HG03432 (cell line): Measurements from ENCODE around the gene CASZ1.

Experiments
- ATAC-seq: cut with Tn5 transposase; IDR thresholded peaks from one replicate; pipeline ENCODE4 v1.9.1; 2021; ENCODE audit warnings: mild to moderate bottlenecking, moderate library complexity; ENCODE audit not compliant: unreplicated experiment

CASZ1 gene

DNA sequence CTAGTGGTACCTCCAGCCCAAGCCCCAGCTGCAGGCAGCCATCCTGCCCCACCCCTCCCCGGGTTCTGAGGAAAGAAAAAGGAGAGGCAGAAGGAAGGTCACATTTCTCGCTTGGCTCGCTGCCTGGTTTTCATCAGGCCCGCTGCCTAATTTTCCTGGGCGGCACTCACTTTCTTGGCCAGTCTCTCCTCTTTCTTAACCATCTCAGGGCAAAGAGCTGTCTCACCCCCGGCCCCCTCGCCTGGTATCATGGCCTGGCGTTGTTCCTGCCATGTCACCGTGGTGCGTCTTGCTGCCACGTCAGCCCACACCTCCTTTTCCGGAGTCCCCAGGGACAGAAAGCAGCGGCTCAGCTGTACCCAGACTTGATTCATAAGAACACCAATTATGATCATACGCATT, 26.6 kb upstream of the CASZ1 start:
- no peak for ATAC-seq

DNA sequence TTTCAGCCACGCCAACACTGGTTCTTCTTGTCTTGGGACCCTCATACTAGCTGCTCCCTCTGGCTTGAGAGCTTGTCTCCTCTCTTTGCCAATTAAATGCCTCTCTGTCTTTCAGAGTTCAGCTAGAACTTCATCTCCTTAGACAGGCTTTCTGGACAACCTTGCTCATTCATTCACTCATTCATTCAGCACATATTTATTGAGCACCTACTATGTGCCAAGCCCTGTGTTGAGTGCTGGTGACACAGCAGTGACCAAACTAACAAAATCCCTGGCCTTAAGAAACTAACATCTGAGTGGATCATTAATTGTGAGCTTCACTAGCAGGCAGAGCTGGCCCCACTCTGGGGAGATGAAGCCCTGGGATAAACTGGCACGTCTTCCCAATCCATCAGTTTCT, 24.9 kb upstream of the CASZ1 start:
- ATAC-seq = no peak

- no peak for ATAC-seq
These were observed 24.0 kb upstream of the CASZ1 start for GRCh38 chr1:10820422-10820821.

DNA sequence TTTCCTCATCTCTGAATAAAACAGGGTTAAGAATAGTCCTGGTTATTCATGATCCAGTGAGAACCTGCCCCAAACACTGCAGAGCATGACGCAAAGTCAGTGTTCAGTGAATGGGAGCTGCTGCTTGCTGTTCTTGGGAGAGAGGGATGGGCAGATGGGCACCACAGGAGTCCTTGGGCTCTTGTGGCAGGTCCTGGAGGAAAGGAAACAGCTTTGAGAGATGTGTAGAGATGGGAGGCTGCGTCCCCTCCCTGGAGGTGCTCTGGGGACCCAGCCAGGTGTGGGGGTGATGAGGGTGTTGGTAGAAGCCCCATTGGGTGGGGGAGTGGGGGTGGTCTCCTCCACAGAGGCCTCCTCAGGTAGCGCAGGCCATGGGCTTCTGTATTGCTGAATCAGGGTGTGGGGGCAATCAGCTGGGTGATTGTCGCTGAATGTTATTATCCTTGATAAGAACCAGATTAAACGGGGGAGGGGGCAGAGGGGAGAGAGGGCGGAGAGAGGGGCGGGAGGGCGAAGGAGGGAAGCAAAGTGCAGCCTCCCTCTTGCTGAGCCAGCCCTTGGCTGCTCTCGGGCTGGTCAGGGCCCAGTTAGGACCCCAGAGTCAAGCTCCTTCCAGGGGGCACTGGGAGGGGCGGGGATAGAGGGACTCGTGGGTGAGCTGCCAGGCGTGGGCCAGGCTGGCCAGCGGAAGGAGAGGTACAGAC, 22.9 kb upstream of the CASZ1 start:
- ATAC-seq = no peak

DNA sequence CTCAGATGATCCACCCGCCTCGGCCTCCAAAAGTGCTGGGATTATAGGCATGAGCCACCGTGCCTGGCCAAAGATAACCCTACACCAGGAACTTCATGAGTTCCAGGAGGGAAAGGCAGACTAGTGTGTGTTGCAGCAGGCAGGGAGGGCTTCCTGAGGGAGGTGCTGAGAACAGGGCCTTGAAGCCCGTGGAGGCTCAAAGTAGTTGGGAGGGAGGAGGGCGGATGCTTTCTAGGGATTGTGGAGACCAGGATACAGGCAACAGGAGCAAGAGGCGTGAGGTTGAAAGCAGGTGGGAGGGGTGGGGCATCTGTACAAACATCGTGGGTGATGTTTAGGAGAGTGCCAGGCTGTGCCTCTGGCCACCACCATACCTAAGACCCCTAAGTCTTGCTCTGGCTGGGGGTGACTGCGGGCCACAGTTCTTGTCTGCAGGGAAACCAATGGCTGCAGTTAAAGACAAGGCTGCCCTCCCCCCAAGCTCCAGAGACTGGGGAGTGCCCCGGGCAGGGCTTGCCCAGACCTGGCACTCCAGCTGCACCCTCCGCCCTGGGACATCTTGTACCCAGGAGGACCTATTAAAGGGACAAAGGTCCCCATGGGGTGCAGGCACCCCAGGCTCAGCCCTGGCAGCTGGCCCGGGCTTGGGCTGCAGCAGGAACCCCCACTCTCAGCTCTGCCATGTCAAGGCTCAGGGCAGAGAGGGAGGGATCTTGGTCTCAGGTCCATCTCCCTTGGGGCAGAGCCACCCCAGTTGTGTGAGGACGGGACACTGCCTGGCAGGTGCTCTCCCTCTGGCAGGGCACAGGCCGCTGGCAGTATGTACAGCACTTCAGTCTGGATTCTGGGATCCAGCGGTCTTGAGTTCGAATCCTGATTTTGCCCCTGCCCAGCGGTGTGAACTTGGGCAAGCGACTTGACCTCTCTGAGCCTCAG, 22.1 kb upstream of the CASZ1 start:
- no peak for ATAC-seq

GRCh38 chr1:10816743-10817369, 20.4 kb upstream of the CASZ1 start:
- no peak for ATAC-seq

DNA sequence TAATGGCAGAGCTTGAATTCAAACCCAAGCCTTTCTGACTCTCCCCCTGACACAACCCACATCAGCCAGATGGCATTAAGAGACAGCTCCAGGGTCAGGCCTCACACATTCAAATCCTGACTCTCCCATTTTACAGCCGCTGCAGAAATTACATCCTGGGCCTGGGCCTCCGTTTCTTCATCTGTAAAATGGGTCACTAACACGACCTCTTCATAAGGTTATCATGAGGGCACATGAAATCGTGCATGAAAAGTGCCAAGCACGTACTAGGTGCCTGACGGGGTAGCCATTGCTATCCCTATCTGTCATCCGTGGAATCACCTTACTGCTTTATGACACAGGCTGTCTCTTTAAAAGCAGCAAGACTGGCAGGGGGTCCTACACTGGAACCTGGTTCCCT, 19.8 kb upstream of the CASZ1 start:
- no peak for ATAC-seq

DNA sequence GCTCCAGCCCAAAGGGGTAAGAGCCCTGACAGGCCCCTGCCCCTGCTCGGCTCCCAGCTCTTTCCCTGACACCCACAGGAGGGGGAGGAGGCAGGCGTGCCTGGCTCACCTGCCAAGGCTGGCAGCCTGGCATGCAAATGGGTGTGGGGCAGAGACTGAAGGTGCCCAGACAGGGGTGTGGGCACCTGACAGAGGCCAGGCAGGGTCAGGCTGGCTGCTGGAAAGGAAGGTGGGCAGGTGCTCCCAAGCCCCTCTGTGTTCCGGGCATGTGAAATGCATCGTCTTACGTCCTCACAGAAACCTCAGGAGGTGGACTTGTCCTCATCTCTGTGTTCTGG, 19.4 kb upstream of the CASZ1 start:
- ATAC-seq = no peak

- ATAC-seq = no peak
These were observed 18.8 kb upstream of the CASZ1 start for GRCh38 chr1:10814976-10815857.

DNA sequence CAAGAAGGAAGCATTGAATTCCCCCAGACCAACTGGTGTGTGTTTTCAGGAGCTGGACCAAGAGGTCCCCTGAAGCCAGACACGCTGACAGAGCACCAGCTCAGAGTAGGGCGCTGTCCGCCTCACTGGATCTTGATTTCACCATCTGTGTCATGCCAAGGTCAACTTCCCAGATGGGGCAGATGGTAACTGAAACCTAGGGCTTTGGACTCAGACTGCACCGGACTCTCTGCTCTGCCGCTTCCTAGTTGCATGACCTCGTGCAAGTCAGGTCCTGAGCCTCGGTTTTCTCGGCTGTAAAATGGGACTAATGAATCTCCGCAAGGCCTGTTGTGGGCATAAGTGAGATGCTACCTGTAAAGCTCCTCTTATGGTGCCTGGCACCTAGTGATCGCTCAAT, 17.9 kb upstream of the CASZ1 start:
- ATAC-seq = no peak

DNA sequence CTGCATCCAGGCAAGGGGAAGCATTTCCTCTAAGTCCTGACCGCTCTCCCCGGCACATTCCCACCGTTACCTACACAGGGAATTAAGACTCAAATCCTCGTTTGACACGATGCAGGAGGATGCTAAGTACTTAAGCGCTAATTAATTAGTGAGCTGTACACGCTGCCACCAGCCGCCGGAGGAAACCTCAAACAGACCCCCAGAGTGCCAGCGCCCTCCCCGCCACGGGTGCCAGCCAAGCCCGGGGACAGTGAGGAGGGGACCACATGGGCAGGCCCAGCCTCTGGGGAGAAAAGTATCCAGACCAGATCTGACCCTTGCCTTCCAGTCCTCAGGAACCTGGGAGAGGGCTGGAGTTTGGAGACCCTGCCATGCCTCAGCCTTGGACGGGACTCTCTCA, 17.4 kb upstream of the CASZ1 start:
- ATAC-seq = no peak

DNA sequence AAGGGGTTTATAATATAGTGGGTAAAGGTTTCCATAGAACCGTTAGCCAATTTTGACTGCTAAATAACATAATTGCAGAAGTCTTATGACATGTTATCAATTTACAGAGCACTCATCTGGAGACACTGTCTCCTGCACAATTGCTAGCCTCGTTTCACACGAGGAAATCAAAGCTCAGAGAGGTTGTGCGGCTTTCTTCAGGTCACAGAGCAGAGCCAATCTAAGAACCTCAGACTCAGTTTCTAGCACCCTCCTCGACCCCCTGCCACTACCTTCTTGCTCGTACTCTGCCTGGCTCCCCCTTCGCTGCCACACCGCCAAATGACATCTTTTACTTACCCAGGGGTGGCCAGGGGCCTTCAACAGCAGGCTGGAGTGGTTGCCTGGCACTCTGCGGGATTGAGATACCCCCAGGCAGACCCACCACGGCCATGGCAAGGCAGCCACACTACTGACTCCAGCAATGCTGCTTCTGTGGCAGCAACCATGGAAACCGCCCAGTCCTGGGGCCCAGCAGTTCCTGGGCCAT, 16.0 kb upstream of the CASZ1 start:
- no peak for ATAC-seq

- no peak for ATAC-seq
These were observed 12.0 kb upstream of the CASZ1 start for GRCh38 chr1:10808441-10808840.

DNA sequence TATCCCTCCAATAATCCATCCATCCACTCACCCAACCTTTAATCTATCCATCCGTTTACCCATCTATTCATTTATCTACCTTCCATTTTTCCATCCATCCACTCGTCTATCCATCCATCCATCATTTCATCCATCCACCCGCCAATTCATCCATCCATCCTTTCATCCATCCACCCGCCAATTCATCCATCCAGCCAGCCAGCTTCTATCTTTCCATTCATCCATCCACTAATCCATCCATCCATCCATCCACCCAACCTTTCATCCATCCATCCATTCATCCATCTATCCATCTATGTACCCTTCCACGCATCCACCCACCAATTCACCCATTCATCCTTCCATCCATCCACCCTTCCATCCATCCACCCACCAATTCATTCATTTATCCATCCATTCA, 10.5 kb upstream of the CASZ1 start:
- ATAC-seq = no peak

GRCh38 chr1:10803971-10804820, 7.8 kb upstream of the CASZ1 start:
- no peak for ATAC-seq

DNA sequence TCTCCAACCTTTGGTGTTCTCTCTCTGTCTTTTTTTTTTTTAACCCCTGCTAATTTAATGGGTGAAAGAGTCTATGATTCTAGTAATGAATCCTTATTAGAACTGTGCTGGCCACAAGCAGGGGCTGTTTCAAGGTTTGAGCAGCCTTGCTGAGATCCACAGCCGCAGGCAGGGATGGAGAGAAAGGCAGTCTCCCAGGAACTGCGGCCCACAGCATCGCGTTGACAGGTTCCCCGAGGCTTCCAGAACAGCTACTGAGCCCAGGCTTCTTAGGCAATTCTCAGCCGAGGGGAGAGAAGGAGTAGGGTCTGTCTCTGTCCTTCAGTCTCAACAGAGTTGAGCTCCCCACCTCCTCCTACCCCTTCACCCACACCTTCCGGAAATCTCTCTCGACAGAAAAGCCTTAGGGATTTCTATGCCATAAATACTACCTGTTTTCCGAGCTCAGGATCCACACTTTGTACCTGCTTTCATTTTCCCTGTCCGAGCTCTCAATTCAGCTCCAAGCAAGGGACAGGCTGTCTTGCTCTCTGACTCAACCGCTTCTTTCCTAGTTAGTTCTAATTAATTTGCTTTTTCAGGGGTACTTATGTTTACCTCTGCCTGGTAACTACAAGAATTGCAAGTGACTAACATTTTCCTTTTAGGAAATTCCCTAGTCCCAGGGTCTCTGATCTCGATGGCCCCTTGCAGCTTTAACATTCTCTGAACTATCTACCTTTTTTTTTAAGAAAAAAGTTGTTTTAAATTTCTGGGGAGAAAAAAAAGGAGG, 6.7 kb upstream of the CASZ1 start:
- ATAC-seq = no peak

DNA sequence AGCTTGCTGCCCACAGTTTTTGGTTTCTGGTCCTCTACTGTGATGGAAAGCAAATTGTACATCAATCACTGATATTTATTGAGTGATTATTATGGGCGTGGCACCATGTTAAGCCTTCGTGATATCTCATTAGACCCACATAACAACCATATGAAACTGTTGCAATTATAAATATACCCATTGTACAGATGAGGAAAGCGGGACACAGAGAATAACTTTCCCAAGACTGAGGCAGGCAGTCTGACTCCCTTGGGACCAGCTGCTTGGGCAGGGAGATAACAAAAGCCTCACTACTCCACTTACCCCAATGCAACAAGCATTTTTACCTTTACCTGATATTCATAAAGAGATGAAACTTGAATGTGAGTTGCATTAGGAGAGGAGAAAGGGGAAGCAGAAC, 4.3 kb upstream of the CASZ1 start:
- ATAC-seq = no peak

- ATAC-seq = no peak
These were observed 3.3 kb upstream of the CASZ1 start for GRCh38 chr1:10799726-10800125.
